PC-3 (cell line): ENCODE measurements around the gene PRM3. TPM values are rescaled to one million over a fixed set of nuclear protein-coding genes. Genes with fewer than 3 reads are reported as not detected.

Source experiments
- ATAC-seq: fragments of 200-7000 bp; cut with Tn5 transposase; 2 replicates; pipeline ENCODE4 v1.9.1; 2020; ENCODE audit warnings: mild to moderate bottlenecking, moderate library complexity
- BruUV-seq: library from RNA; stranded (reverse); fragments of 400-500 nt; replicated peaks from 2 replicates; lab custom pipeline; 2021; lab: Mats Ljungman, UMichigan
- CTCF ChIA-PET: fragments of 300-600 bp; sonication (Branson Sonifier 250); formaldehyde crosslinking; loops from one replicate; lab custom pipeline; 2022; ENCODE audit warnings: antibody characterized with exemption; lab: Charles Lee
- POLR2A ChIA-PET: fragments of 300-600 bp; sonication (Branson Sonifier 250); formaldehyde crosslinking; loops from one replicate; lab custom pipeline; 2022; ENCODE audit warnings: antibody characterized with exemption; ENCODE audit not compliant: unreplicated experiment; lab: Charles Lee
- DNase-seq: peaks from one replicate; pipeline ENCODE4 v3.0.0-alpha.2; 2015
- H2AFZ ChIP-seq: fragments of 300-600 bp; sonication (generic); 2 replicates; pipeline ENCODE4 v1.6.0; 2016; ENCODE audit warnings: antibody characterized with exemption, low read length
- H3F3A ChIP-seq: fragments of 300-600 bp; sonication (generic); one replicate; pipeline ENCODE4 v1.6.0; 2017; ENCODE audit warnings: antibody characterized with exemption, low read length, control low read depth, mild to moderate bottlenecking; ENCODE audit not compliant: unreplicated experiment
- H3K27ac ChIP-seq: fragments of 300-600 bp; sonication (generic); 2 replicates; pipeline ENCODE4 v1.5.1; 2016; ENCODE audit warnings: mild to moderate bottlenecking, low read length
- H3K27me3 ChIP-seq: fragments of 300-600 bp; sonication (generic); 2 replicates; pipeline ENCODE4 v1.6.1; 2016; ENCODE audit warnings: low read length, mixed read lengths
- H3K36me3 ChIP-seq: fragments of 300-600 bp; sonication (generic); 2 replicates; pipeline ENCODE4 v1.6.1; 2016; ENCODE audit warnings: low read depth, mixed run types, low read length, mixed read lengths
- H3K4me1 ChIP-seq: fragments of 300-600 bp; sonication (generic); 2 replicates; pipeline ENCODE4 v1.5.1; 2016; ENCODE audit warnings: low read length; ENCODE audit not compliant: insufficient read depth
- H3K4me2 ChIP-seq: fragments of 300-600 bp; sonication (generic); 2 replicates; pipeline ENCODE4 v1.6.0; 2016; ENCODE audit warnings: low read length
- H3K4me3 ChIP-seq: fragments of 300-600 bp; sonication (generic); 2 replicates; pipeline ENCODE4 v1.5.1; 2016; ENCODE audit warnings: mild to moderate bottlenecking, low read length, mixed read lengths
- H3K79me2 ChIP-seq: fragments of 300-600 bp; sonication (generic); 2 replicates; pipeline ENCODE4 v1.6.1; 2017; ENCODE audit warnings: low read length, mixed read lengths
- H3K9ac ChIP-seq: fragments of 300-600 bp; sonication (generic); 2 replicates; pipeline ENCODE4 v1.6.0; 2016; ENCODE audit warnings: mild to moderate bottlenecking, low read length
- H3K9me2 ChIP-seq: fragments of 300-600 bp; sonication (generic); replicated peaks from 2 replicates; pipeline ENCODE4 v1.6.1; 2016; ENCODE audit warnings: mixed run types, low read length, mixed read lengths
- H3K9me3 ChIP-seq: fragments of 300-600 bp; sonication (generic); 2 replicates; pipeline ENCODE4 v1.6.1; 2016; ENCODE audit warnings: low read length, mixed read lengths
- H4K20me1 ChIP-seq: fragments of 300-600 bp; sonication (generic); 2 replicates; pipeline ENCODE4 v1.6.1; 2016; ENCODE audit warnings: low read length, mixed read lengths
- EZH2 ChIP-seq: fragments of 300-600 bp; sonication (generic); IDR thresholded peaks from one replicate; pipeline ENCODE4 v1.6.1; 2017; ENCODE audit warnings: antibody characterized with exemption, mild to moderate bottlenecking, low read length; ENCODE audit not compliant: unreplicated experiment
- EZH2phosphoT487 ChIP-seq: fragments of 300-600 bp; sonication (generic); IDR thresholded peaks from 2 replicates; pipeline ENCODE4 v1.6.1; 2018; ENCODE audit warnings: mild to moderate bottlenecking, antibody characterized with exemption, low read length, borderline replicate concordance
- intact Hi-C: fragments of 100-400 bp; cut with micrococcal nuclease; formaldehyde crosslinking; loops from 2 replicates; pipeline ENCODE4 v1.9.0; 2023
- total RNA-seq: library from RNA; depleted of rRNA; stranded (reverse); fragments of >200 nt; gene quantifications from 2 replicates; pipeline ENCODE4 v1.2.3, GENCODE V29; 2014
- TF ChIP-seq, protein P1 (sequence below): fragments of 300-600 bp; sonication (generic); conservative IDR thresholded peaks from 2 replicates; pipeline ENCODE4 v1.5.1; 2017; ENCODE audit warnings: antibody characterized with exemption, low read depth, mild to moderate bottlenecking, low read length

PRM3 gene
- total RNA-seq, 1 experiment from 2014 or later = not detected

DNA sequence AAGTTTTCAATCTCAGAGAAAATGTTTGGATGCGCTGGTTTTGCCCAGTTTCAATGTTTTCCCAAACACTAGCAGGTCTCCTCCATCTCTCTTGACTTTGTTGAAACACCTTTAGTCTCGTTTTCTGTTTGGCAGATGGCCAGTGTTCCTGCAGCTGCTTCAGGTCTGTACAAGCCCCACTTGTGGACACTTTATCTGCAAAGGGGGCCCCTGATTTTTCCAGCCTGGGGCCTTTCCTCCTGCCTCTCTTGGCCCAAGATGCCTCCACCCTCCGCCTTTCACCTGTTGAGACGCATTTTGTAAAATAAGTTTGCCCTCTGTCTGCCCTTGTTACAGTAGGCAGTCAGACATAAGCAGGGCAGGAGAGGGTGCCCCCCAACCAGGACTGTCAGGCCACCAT, 29.5 kb upstream of the PRM3 start:
- intact Hi-C loops = no loop called here
- TF ChIP-seq EZH2phosphoT487 (no peak), EZH2 (no peak)
- TF ChIP-seq, protein P1, sequence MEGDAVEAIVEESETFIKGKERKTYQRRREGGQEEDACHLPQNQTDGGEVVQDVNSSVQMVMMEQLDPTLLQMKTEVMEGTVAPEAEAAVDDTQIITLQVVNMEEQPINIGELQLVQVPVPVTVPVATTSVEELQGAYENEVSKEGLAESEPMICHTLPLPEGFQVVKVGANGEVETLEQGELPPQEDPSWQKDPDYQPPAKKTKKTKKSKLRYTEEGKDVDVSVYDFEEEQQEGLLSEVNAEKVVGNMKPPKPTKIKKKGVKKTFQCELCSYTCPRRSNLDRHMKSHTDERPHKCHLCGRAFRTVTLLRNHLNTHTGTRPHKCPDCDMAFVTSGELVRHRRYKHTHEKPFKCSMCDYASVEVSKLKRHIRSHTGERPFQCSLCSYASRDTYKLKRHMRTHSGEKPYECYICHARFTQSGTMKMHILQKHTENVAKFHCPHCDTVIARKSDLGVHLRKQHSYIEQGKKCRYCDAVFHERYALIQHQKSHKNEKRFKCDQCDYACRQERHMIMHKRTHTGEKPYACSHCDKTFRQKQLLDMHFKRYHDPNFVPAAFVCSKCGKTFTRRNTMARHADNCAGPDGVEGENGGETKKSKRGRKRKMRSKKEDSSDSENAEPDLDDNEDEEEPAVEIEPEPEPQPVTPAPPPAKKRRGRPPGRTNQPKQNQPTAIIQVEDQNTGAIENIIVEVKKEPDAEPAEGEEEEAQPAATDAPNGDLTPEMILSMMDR = no peak
- Histone ChIP-seq H3K36me3 (no peaks in the 10 kb centered on the region), H3K27ac (no peak overlapping the region), H3K4me3 (no peak overlapping the region), H3K27me3 (no peaks in the 10 kb centered on the region), H3K9me2 (no peaks in the 10 kb centered on the region), H3K4me2 (peak overlapping the region; percentile 65; the same call in 1 of the 2 replicates), H3K9ac (no peak overlapping the region), H4K20me1 (no peaks in the 10 kb centered on the region), H3K4me1 (no peaks in the 10 kb centered on the region; the same call in 1 of the 2 replicates), H3F3A (no peaks in the 10 kb centered on the region), H3K79me2 (no peaks in the 10 kb centered on the region), H3K9me3 (no peaks in the 10 kb centered on the region), H2AFZ (peak overlapping the region; percentile 55)
- BruUV-seq = no TSS peak
- POLR2A ChIA-PET = no interaction called here
- DNase-seq = no peak
- ATAC-seq = no peak
- CTCF ChIA-PET = no interaction called here

DNA sequence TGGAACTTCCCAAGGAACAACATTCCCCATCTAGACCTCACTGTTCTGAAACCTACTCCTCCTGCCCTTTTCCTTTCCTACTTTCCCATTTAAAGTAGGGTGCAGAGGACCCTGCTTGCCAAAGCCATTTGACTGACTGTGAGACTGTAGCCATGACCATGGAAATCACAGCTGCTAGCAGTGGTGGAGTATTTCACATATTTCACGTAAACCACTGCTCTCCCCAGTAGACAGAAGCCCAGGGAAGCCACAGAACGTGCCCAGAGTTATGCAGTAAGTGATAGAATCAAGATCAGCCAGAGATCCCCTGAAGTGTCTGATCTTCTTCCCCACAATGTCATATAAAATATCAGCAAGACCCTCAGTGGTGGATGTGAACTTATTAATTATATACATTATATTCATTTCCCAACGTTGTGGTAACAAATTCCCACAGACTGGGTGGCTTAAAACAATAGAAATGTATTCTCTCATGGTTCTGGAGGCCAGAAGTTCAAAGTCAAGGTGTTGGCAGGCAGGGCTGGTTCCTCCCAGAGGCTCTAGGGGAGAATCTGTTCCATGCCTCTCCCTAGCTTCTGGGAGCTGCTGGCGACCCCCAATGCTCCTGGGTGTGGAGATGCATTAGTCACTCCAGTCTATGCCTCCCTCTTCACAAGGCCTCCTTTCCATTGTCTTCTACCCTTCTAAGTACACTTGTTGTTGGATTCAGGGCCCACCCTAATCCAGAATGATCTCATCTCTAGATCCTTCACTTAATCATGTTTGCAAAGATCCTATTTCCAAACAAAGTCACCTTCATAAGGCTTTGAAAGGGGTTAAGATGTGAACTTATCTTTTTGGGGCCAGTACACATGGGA, 28.4 kb upstream of the PRM3 start:
- POLR2A ChIA-PET = no interaction called here
- H3K27ac ChIP-seq = no peak overlapping the region
- no peaks in the 10 kb centered on the region; the same call in 1 of the 2 replicates for H3K4me1 ChIP-seq
- no peaks in the 10 kb centered on the region for H4K20me1 ChIP-seq
- CTCF ChIA-PET = no interaction called here
- TF ChIP-seq, protein P1 = no peak
- TF ChIP-seq EZH2 (no peak), EZH2phosphoT487 (no peak)
- intact Hi-C loops = no loop called here
- no peak overlapping the region for H3K9ac ChIP-seq
- ATAC-seq (no peak), DNase-seq (no peak)
- no peak overlapping the region for H3K4me3 ChIP-seq
- H3K4me2 ChIP-seq = no peak overlapping the region
- H3K27me3 ChIP-seq = no peaks in the 10 kb centered on the region
- H3K79me2 ChIP-seq = no peaks in the 10 kb centered on the region
- H3K9me3 ChIP-seq = no peaks in the 10 kb centered on the region
- BruUV-seq = no TSS peak
- H3F3A ChIP-seq = no peaks in the 10 kb centered on the region
- H2AFZ ChIP-seq = no peak overlapping the region
- H3K36me3 ChIP-seq = no peaks in the 10 kb centered on the region
- no peaks in the 10 kb centered on the region for H3K9me2 ChIP-seq

DNA sequence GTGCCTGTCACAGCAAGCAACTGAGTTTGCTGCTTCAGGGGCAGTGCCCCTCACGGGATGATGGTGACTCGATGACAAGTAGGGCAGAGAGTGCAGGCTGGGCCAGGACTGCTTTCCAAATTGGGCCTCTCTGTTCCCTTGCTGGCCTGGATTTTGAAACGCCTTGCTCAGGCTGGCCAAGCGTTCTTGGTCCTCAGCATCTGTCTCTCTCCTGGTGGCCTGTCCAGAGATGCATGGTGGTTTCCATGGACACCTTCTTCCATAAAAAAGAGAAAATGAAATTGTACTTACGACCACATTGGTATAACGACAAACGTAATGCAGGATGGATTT, 27.1 kb upstream of the PRM3 start:
- TF ChIP-seq, protein P1 = no peak
- TF ChIP-seq EZH2 = no peak
- TF ChIP-seq EZH2phosphoT487 = no peak

More for the DNA sequence above, 27.1 kb upstream of the PRM3 start:
- H3K4me3 ChIP-seq = no peak overlapping the region
- H3K9ac ChIP-seq = no peak overlapping the region
- DNase-seq (no peak), ATAC-seq (no peak)
- CTCF ChIA-PET = no interaction called here
- H3K4me1 ChIP-seq = no peaks in the 10 kb centered on the region; the same call in 1 of the 2 replicates
- BruUV-seq = no TSS peak
- no peaks in the 10 kb centered on the region for H3K36me3 ChIP-seq
- H3K4me2 ChIP-seq = no peak overlapping the region
- no peaks in the 10 kb centered on the region for H3K79me2 ChIP-seq
- no peaks in the 10 kb centered on the region for H3K27me3 ChIP-seq
- POLR2A ChIA-PET = no interaction called here
- intact Hi-C loops = no loop called here
- H3K9me3 ChIP-seq = no peaks in the 10 kb centered on the region
- no peak overlapping the region for H2AFZ ChIP-seq
- H3F3A ChIP-seq = no peaks in the 10 kb centered on the region
- no peaks in the 10 kb centered on the region for H4K20me1 ChIP-seq
- H3K9me2 ChIP-seq = no peaks in the 10 kb centered on the region
- H3K27ac ChIP-seq = no peak overlapping the region
